Loucy (cell line): Measurements from ENCODE around the gene PIK3R1.

Source experiments
- CTCF ChIP-seq: fragments of 200-600 bp; sonication (generic); conservative IDR thresholded peaks from 2 replicates; pipeline ENCODE4 v1.5.1; 2014; ENCODE audit warnings: mild to moderate bottlenecking, antibody characterized with exemption, low read length
- EZH2phosphoT487 ChIP-seq: fragments of 200-600 bp; IDR thresholded peaks from 2 replicates; pipeline ENCODE4 v1.6.1; 2018; ENCODE audit warnings: antibody characterized with exemption, mild to moderate bottlenecking, moderate library complexity, borderline replicate concordance

GRCh38 chr5:68232277-68232676 is 16.7 kb downstream of the PIK3R1 start:
- TF ChIP-seq CTCF: no peak
- no peak for TF ChIP-seq EZH2phosphoT487
